ENCODE measurements around the gene TLR7.

GRCh38 chrX:12871257-12871656 lies 4.4 kb downstream of the TLR7 start:
- no peak for TF ChIP-seq CTCF (IDR thresholded peaks at IDR 0.05 in 2 of 3, conservative IDR thresholded peaks at IDR 0.05 in 1 of 3; ENCODE audit: insufficient read depth in 2 of 3, low read depth in 1 of 3, low read length in 3 of 3)
- TF ChIP-seq ZNF174 (CRISPR knock-in tag; IDR thresholded peaks at IDR 0.05), result no peak
